ENCODE results near the gene ARGFX. TPM values are rescaled to one million over a fixed set of nuclear protein-coding genes. Genes with fewer than 3 reads are reported as not detected.
A peak's percentile ranks its signal among the peaks of the same experiment; 100 is the strongest.

The ARGFX gene
- total and polyA plus RNA-seq, 10 of the 15 experiments (the other 5 are each of a cell fraction or from before 2014, with no cell fraction given), result not detected

GRCh38 chr3:121545574-121546455 is 21.9 kb upstream of the ARGFX start, which contains the start of gene POLQ (continued):
- peak in 1 of 2 experiments; percentile 38; a peak in 1 of 4 replicates for TF ChIP-seq IKZF2 (IDR thresholded peaks at IDR 0.05)
- TF ChIP-seq ZNF622 (IDR thresholded peaks at IDR 0.05), result no peak
- TF ChIP-seq RCOR1 (conservative IDR thresholded peaks at IDR 0.05; ENCODE audit: low read depth, low read length), result 0 out of 2 replicates have a peak, but pooled peaks have one; percentile 39
- TF ChIP-seq CREM (IDR thresholded peaks at IDR 0.05; ENCODE audit: low read depth), result peak; percentile 63
- no peak for TF ChIP-seq ZNF207 (IDR thresholded peaks at IDR 0.05; ENCODE audit: borderline replicate concordance)
- peak in 1 of 2 experiments; percentile 57; a peak in 2 of 3 replicates for TF ChIP-seq EGR1 (IDR thresholded peaks at IDR 0.05; ENCODE audit: borderline replicate concordance in 1 of 2, low read depth in 2 of 2, low read length in 2 of 2)
- TF ChIP-seq FOXK2 (IDR thresholded peaks at IDR 0.05), result no peak
- no peak for TF ChIP-seq KAT2A (conservative IDR thresholded peaks at IDR 0.05; ENCODE audit: control insufficient read depth, low read depth, low read length)
- TF ChIP-seq CHD2 (IDR thresholded peaks at IDR 0.05; ENCODE audit: borderline replicate concordance, low read depth, low read length), result peak; percentile 56; the same call in 1 of the 2 replicates
- TF ChIP-seq POLR2AphosphoS5 (IDR thresholded peaks at IDR 0.05; ENCODE audit: low read length), result peak; percentile 46; the same call in 1 of the 2 replicates
- no peak for TF ChIP-seq USF1 (IDR thresholded peaks at IDR 0.05; ENCODE audit: borderline replicate concordance, extremely low read length, insufficient read depth, low read depth, low read length)
- no peak for TF ChIP-seq ZNF274 (IDR thresholded peaks at IDR 0.05; ENCODE audit: insufficient read depth, insufficient read length)
- peak; percentile 83 for TF ChIP-seq POLR2A (IDR thresholded peaks at IDR 0.05; ENCODE audit: low read depth, low read length)
- TF ChIP-seq PBX3 (IDR thresholded peaks at IDR 0.05; ENCODE audit: insufficient replicate concordance, low read depth, low read length), result peak; percentile 26
- TF ChIP-seq JUNB (IDR thresholded peaks at IDR 0.05), result no peak
- peak; percentile 97 for TF ChIP-seq GABPA (IDR thresholded peaks at IDR 0.05; ENCODE audit: low read depth)
- peak; percentile 79 for TF ChIP-seq NR2C1 (IDR thresholded peaks at IDR 0.05)
- no peak for TF ChIP-seq BCL3 (IDR thresholded peaks at IDR 0.05; ENCODE audit: borderline replicate concordance, insufficient read depth, low read depth, low read length, poor library complexity, severe bottlenecking)
- no peak for TF ChIP-seq HDGF (IDR thresholded peaks at IDR 0.05)
- no peak for TF ChIP-seq MTA3 (IDR thresholded peaks at IDR 0.05; ENCODE audit: borderline replicate concordance, low read length)
- TF ChIP-seq NFXL1 (IDR thresholded peaks at IDR 0.05; ENCODE audit: borderline replicate concordance), result no peak
- no peak for TF ChIP-seq ZNF592 (IDR thresholded peaks at IDR 0.05)
- no peak for TF ChIP-seq HDAC6 (IDR thresholded peaks at IDR 0.05; ENCODE audit: unreplicated experiment)

Data from GM12878 (cell line).